H54 (cell line): ENCODE results near the gene NTF4.

Experiments used
- DNase-seq: peaks from one replicate; pipeline ENCODE4 v3.0.0; 2011; ENCODE audit warnings: low spot score, mixed read lengths; ENCODE audit not compliant: insufficient read length
- FAIRE-seq: peaks from 3 replicates; lab custom pipeline; 2011; peaks lifted over from hg19 to GRCh38; lab: Jason Lieb, UNC
- POLR2A ChIP-seq: IDR thresholded peaks from 2 replicates; pipeline ENCODE4 v1.6.1; 2011; ENCODE audit warnings: low read depth, mild to moderate bottlenecking, low read length

The NTF4 gene

GRCh38 chr19:49014123-49014869 is 50.3 kb downstream of the NTF4 start:
- TF ChIP-seq POLR2A: no peak
- DNase-seq: no peak
- FAIRE-seq: no peak

GRCh38 chr19:49011194-49011593 is 53.4 kb downstream of the NTF4 start:
- no peak for TF ChIP-seq POLR2A
- DNase-seq: no peak
- FAIRE-seq: no peak
